ENCODE measurements around the gene MNDA. TPM values are rescaled to one million over a fixed set of nuclear protein-coding genes. Genes with fewer than 3 reads are reported as not detected.

The MNDA gene
- total and polyA plus RNA-seq, 4 donors: 3.7 to 16.6 (median 4.3) TPM

- no peaks in the 10 kb centered on the region for H3K4me1 ChIP-seq (ENCODE audit: control insufficient read depth in 4 of 4, insufficient read depth in 4 of 4, low read length in 3 of 4)
- no peak overlapping the region for H3K27ac ChIP-seq (ENCODE audit: low read depth in 1 of 2, low read length in 2 of 2)
- H3K9ac ChIP-seq (ENCODE audit: low read depth in 1 of 2, low read length in 2 of 2): peak overlapping the region in 1 of 2 donors; percentile 53
- no peaks in the 10 kb centered on the region for H3K27me3 ChIP-seq (ENCODE audit: control insufficient read depth in 4 of 4, insufficient read depth in 4 of 4, low read length in 3 of 4)
- no peak overlapping the region for H3K4me3 ChIP-seq (ENCODE audit: low read depth in 1 of 3, low read length in 3 of 3)
- H3K36me3 ChIP-seq (ENCODE audit: control insufficient read depth in 4 of 4, insufficient read depth in 3 of 4, low read depth in 1 of 4, low read length in 3 of 4): no peaks in the 10 kb centered on the region
- no peak for DNase-seq (ENCODE audit: low spot score)
- TF ChIP-seq REST (IDR thresholded peaks at IDR 0.05) (no peak), TAF1 (conservative IDR thresholded peaks at IDR 0.05) (no peak), JUND (IDR thresholded peaks at IDR 0.05) (no peak), FOXA1 (IDR thresholded peaks at IDR 0.05) (no peak), NR2F2 (IDR thresholded peaks at IDR 0.05) (no peak)
- TF ChIP-seq, protein P1, sequence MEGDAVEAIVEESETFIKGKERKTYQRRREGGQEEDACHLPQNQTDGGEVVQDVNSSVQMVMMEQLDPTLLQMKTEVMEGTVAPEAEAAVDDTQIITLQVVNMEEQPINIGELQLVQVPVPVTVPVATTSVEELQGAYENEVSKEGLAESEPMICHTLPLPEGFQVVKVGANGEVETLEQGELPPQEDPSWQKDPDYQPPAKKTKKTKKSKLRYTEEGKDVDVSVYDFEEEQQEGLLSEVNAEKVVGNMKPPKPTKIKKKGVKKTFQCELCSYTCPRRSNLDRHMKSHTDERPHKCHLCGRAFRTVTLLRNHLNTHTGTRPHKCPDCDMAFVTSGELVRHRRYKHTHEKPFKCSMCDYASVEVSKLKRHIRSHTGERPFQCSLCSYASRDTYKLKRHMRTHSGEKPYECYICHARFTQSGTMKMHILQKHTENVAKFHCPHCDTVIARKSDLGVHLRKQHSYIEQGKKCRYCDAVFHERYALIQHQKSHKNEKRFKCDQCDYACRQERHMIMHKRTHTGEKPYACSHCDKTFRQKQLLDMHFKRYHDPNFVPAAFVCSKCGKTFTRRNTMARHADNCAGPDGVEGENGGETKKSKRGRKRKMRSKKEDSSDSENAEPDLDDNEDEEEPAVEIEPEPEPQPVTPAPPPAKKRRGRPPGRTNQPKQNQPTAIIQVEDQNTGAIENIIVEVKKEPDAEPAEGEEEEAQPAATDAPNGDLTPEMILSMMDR (IDR thresholded peaks at IDR 0.05; ENCODE audit: low read depth, low read length, missing input control): no peak
- 64% methylated on average over 3 of the region's 3 CpGs for WGBS
- H3K9me3 ChIP-seq (ENCODE audit: control insufficient read depth in 4 of 4, low read length in 3 of 4): peaks cover 0 to 8% (median under 1%) of the 10 kb centered on the region in 4 donors
These were observed 2.1 kb downstream of the MNDA start for GRCh38 chr1:158833264-158833663.

- no peak overlapping the region for H3K9ac ChIP-seq (ENCODE audit: low read depth in 1 of 2, low read length in 2 of 2)
- H3K4me1 ChIP-seq (ENCODE audit: control insufficient read depth in 4 of 4, insufficient read depth in 4 of 4, low read length in 3 of 4): no peaks in the 10 kb centered on the region
- TF ChIP-seq FOXA2 (IDR thresholded peaks at IDR 0.05) (no peak), TAF1 (conservative IDR thresholded peaks at IDR 0.05) (no peak), RAD21 (IDR thresholded peaks at IDR 0.05) (no peak), RXRA (IDR thresholded peaks at IDR 0.05) (no peak), JUND (IDR thresholded peaks at IDR 0.05) (no peak), MAX (IDR thresholded peaks at IDR 0.05) (no peak), ATF3 (IDR thresholded peaks at IDR 0.05) (no peak), NR2F2 (IDR thresholded peaks at IDR 0.05) (no peak), SP1 (IDR thresholded peaks at IDR 0.05) (no peak)
- no peak overlapping the region for H3K27ac ChIP-seq (ENCODE audit: low read depth in 1 of 2, low read length in 2 of 2)
- no peak for DNase-seq (ENCODE audit: low spot score)
- no peaks in the 10 kb centered on the region for H3K27me3 ChIP-seq (ENCODE audit: control insufficient read depth in 4 of 4, insufficient read depth in 4 of 4, low read length in 3 of 4)
- H3K4me3 ChIP-seq (ENCODE audit: low read depth in 1 of 3, low read length in 3 of 3): no peak overlapping the region
- H3K36me3 ChIP-seq (ENCODE audit: control insufficient read depth in 4 of 4, insufficient read depth in 3 of 4, low read depth in 1 of 4, low read length in 3 of 4): no peaks in the 10 kb centered on the region
- 74% methylated on average over 4 of the region's 4 CpGs for WGBS
- H3K9me3 ChIP-seq (ENCODE audit: control insufficient read depth in 4 of 4, low read length in 3 of 4): no peaks in the 10 kb centered on the region
These were observed 4.9 kb downstream of the MNDA start for GRCh38 chr1:158836038-158836437.

DNA sequence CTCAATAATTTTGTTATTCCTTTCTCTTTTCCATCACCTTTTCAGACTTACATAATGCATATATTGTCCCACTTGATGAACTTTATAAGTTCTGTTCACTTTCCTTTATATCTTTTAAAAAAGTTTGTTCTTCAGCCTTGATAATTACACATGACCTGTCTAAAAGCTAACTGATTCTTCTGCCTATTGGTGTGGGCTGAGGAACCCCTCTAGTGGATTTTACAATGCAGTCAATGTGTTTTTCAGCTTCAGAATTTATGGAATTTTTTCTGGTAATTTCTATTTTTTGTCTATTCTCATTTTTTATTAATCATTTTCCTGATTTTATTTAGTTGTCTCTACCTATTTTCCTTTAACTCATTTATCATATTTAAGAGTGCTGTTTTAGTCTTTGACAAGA lies 7.5 kb downstream of the MNDA start:
- DNase-seq (ENCODE audit: low spot score): no peak
- no peak overlapping the region for H3K27ac ChIP-seq (ENCODE audit: low read depth in 1 of 2, low read length in 2 of 2)
- H3K36me3 ChIP-seq (ENCODE audit: control insufficient read depth in 4 of 4, insufficient read depth in 3 of 4, low read depth in 1 of 4, low read length in 3 of 4): no peaks in the 10 kb centered on the region
- H3K4me3 ChIP-seq (ENCODE audit: low read depth in 1 of 3, low read length in 3 of 3): no peak overlapping the region
- H3K4me1 ChIP-seq (ENCODE audit: control insufficient read depth in 4 of 4, insufficient read depth in 4 of 4, low read length in 3 of 4): no peaks in the 10 kb centered on the region
- no peaks in the 10 kb centered on the region for H3K27me3 ChIP-seq (ENCODE audit: control insufficient read depth in 4 of 4, insufficient read depth in 4 of 4, low read length in 3 of 4)
- H3K9me3 ChIP-seq (ENCODE audit: control insufficient read depth in 4 of 4, low read length in 3 of 4): no peaks in the 10 kb centered on the region
- no peak overlapping the region for H3K9ac ChIP-seq (ENCODE audit: low read depth in 1 of 2, low read length in 2 of 2)
- TF ChIP-seq NR2F2 (IDR thresholded peaks at IDR 0.05) (no peak), REST (IDR thresholded peaks at IDR 0.05) (no peak), MAX (IDR thresholded peaks at IDR 0.05) (no peak), HNF4A (conservative IDR thresholded peaks at IDR 0.05) (no peak), GABPA (IDR thresholded peaks at IDR 0.05 in 1 of 2, conservative IDR thresholded peaks at IDR 0.05 in 1 of 2) (no peak), SP1 (IDR thresholded peaks at IDR 0.05) (no peak), ATF3 (IDR thresholded peaks at IDR 0.05) (no peak)
- TF ChIP-seq, protein P1 (IDR thresholded peaks at IDR 0.05; ENCODE audit: low read depth, low read length, missing input control): no peak

All from liver (tissue), 9 donors.